Activated T-helper 1 cell treated with Interleukin-2 at 50 U/mL for 16 hours (primary cell): ENCODE results near the gene SH2D4B.
A peak's percentile ranks its signal among the peaks of the same experiment; 100 is the strongest.
"Not testable (repeated sequence)": the region's sequence is repeated elsewhere in the genome, so short reads cannot be mapped to it uniquely, and the experiment has no call there.

Experiments used
- DNase-seq: peaks from one replicate; pipeline ENCODE4 v3.0.0-alpha.2; 2020; ENCODE audit warnings: low read depth

Gene SH2D4B

DNA sequence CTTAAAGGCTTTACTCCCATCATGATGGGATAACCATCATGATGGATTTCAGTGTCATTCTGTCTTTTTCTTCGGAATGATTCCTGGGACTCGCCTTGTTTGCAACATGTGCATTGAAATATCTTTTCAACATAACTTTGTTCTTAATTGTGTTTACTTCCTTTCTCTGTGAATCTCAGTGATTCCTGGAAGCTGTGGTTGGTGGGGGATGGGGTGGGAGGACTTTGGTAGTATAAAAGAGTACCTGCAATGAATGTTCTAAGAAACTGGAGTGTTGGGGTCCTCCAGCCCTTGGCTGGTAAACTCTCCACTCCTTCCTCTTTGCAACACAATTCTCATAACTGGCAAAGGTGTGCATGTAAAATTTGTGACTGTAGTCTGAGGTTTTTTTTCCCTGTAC, 11.5 kb upstream of the SH2D4B start:
- no peak for DNase-seq

DNA sequence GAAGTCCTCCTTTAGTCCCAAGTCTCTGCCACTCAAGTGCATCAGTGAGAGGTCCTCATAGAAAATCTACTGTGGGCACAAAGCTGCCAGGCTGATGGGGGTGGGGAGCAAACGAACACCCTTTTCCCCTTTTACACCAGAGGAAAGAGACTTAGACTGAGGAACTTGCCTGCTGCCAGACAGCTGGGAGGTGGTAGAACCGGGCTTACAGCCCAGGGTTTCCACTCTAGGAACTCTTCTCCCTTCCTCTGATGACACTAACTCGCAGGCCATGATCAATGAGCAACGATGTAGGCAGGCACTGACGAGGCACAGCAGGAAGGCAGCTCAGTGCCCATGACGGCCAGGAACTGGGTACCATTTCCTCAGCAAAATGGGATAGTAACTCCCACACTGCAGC, 11.0 kb upstream of the SH2D4B start:
- no peak for DNase-seq

DNA sequence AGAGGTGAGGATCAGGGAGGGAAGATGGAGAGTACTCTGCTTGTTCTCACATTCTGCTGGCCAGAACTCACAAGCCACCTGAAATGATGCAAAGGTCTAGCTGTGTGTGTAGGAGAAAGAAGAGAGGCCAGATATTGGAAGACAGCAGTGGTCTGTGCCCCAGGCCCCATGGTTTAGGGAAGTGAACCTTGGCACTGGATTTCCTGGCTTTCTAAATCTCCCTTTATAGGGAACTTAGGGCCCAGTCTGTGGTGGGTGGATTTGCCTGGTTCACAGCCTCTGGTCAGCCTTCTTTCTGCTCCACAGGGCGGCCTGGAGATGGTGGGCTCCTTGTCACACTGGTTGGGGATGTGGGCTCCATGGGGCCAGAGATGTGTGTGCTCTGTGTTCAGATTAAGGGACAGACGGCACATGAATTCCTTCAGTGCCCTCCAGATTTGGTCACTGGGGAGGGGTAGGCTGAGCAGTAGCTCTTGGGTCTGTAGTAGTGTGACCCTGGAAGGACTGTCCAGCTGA, 9.5 kb upstream of the SH2D4B start:
- DNase-seq, result no peak

DNA sequence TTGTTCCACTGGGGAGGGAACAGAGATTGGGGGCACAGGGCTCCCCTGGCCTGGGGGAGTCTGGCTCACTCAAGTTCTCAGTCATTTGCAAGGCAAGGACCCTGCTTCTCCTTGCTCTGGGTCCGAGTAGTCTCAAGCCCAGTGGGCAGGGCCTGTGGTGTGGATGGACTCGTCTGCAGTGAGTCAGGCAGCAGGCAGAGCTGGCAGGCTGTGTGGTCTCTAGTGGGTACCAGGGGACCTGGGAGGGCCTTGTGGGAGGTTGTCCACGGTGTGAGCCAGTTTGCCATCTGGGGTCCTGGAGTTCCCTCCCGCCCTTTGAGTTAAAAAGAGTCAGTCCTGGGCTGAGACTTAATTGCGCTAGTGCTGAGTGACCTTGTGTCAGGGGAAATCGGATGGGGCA, 8.8 kb upstream of the SH2D4B start:
- no peak for DNase-seq

DNA sequence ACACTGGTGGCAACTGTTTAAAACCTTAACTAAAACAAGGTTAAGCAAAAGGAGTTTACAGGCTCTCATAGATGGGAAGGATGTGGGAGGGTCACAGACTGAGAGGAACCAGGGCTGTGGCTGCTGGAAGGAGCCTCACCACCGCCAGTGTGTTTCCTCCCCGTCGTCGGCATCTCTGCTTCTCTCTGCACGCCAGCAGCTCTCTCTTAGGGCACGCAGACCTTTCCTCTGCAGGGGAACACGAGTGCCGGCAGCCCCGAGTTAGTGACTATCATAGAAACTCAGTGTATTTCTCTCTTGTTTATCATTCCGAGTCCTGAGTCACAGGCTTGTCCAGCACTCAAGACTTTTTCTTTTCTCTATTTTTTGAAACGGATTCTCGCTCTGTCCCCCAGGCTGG, 8.1 kb upstream of the SH2D4B start:
- peak; percentile 56 for DNase-seq

DNA sequence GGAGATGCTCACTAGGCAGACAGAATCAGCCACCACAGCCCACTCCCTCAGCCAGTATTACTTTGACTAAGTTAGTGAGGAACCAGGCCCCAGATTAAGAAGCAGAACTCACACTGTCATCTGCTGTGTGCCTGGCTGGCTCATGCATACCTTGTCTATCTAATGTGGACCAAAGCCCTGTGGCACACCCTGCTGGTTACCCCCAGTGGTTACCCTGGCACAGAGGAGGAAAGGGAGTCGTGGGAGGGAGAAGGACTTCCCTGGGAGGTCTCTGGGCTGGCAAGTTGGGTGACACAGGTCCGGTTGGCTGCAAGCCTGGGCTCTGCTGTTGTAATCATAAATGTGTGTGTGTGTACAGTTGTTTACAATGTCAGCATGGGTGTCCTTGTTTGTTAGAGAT, 7.5 kb upstream of the SH2D4B start:
- DNase-seq, result peak; percentile 20

DNA sequence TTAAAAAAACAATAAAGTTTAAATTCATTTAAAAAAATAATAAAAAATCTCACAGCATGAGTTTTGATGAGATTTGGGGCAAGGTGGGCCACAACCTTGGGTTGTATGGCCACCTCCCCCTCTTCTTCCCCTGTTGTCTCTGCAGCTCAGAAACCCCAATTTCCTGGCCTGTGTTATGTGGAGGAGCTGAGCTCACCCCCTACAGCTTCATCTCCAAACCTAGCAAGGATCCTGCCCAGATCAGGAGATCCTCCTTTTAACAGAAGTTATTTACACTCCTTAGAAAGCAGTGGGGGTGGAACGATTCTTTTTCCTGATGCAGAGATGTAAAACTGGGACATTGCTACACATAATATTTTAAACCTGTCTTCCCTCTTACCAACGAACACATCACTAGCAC, 6.9 kb upstream of the SH2D4B start:
- DNase-seq, result no peak

DNA sequence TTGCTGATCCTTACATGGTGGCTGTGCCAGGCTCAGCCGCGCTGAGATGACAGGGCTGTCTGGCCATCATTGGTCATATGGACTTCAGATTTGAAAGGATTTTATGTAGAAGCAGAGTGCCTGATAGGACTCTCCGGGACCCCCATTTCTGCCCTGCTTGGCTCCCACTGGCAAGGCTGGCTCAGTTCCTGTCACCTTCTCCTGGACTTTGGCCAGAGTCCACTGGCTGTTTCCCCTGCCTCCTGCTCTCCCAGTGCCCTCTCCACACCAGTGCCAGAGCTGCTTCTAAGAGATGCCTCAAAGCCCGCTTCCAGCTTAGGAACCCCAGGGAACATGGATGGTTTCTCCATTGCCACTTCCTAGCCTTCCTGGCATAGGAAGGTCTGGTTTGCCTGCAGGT, 5.1 kb upstream of the SH2D4B start:
- DNase-seq, result no peak

DNA sequence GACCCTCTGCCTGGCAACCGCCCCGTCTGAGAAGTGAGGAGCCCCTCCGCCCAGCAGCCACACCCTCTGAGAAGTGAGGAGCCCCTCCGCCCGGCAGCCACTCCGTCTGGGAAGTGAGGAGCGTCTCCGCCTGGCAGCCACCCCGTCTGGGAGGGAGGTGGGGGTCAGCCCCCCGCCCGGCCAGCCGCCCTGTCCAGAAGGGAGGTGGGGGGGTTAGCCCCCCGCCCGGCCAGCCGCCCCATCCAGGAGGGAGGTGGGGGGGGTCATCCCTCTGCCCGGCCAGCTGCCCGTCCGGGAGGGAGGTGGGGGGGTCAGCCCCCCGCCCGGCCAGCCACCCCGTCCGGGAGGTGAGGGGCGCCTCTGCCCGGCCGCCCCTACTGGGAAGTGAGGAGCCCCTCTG, 3.6 kb upstream of the SH2D4B start:
- not testable (repeated sequence) for DNase-seq

DNA sequence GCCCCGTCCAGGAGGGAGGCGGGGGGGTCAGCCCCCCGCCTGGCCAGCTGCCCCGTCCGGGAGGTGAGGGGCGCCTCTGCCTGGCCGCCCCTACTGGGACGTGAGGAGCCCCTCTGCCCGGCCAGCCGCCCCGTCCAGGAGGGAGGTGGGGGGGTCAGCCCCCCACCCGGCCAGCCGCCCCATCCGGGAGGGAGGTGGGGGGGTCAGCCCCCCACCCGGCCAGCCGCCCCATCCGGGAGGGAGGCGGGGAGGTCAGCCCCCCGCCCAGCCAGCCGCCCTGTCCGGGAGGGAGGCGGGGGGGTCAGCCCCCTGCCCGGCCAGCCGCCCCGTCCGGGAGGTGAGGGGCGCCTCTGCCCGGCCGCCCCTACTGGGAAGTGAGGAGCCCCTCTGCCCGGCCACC, 3.1 kb upstream of the SH2D4B start:
- DNase-seq, result not testable (repeated sequence)

DNA sequence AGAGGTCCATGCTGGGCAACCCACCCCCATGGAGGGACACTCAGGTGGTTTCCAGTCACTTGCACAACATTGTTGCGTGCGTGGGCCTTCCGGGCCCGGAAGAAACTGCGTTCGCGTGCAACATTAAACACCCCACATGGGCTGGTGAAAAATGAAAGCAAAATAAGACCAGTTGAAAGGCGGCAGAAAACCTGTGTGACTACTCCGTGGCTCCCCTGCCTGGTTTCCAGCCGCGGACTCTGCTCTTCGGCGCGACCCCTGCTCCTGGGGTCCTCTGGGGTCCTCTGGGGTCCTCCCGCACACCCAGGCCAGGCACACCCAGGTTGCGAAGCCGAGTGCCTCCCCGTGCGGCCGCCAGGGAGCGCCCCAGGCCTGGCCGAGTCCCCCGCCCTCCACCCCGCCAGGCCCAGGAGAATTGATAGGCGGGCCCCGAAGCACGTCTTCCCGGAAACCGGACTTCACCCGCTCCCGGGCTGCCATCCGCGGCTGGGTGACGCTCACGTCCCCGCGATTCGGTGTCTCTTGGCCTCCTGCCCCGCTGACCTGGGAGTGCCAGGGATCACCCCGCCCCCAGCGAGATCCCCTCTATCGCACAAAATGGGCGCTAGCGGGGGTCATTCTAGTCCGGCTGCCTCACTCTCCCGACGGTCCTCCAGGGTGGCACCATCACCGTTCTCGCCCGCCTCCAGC, 1.9 kb upstream of the SH2D4B start:
- DNase-seq, result peak; percentile 67

DNA sequence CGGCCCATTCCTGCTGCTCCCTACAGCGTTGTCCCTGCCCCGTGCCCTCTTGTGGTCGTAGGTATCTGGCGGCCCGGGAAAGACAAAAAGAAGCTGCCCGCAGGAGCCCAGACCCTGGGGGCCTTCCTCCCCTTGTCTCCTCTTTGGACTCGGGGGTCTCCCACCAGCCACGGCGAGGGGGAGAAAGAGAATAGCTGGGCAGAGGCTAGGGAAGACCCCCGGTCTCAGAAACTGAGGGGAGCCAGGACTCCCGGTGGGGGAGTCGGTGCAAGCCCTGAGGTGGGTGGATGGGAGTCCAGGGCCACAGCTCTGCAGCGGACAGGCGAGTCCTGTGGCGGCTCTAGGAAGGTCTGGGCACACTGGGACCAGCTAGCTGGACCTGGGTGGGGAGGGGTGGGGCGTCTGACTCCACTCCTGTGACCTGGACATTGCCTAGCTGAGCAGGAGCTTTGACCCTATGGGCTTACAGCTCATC, 1.3 kb upstream of the SH2D4B start:
- no peak for DNase-seq

DNA sequence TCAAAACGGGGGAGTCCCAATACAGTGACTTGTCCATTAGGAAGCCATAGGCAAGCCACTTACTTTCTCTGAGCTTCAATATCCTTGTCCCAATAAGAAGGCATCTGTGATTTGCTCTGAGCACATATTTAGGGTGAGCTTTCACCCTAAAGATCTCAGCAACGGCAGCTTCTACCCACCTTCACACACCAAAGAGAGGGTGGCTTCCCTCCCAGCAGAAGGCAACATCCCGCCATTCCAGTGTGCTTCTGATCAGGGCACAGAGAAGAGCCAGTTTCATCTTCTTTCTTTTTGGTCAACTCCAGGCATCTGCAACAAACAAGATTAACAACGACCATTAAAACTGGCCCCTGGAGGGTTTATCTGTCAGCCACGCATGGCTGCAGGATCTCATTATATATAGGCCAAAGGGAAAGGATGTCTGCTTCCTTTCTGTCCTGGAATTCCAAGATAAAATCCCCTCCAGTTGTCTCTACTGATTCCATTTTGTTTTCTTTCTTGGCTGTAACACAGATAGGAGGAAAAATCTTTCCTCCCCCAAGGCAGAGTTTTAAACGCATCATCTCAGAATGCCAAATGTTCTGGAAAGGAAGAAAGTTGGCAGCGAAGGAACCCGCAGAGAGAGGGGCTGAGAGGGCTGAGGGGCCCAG, 491 bp upstream of the SH2D4B start:
- DNase-seq, result no peak

DNA sequence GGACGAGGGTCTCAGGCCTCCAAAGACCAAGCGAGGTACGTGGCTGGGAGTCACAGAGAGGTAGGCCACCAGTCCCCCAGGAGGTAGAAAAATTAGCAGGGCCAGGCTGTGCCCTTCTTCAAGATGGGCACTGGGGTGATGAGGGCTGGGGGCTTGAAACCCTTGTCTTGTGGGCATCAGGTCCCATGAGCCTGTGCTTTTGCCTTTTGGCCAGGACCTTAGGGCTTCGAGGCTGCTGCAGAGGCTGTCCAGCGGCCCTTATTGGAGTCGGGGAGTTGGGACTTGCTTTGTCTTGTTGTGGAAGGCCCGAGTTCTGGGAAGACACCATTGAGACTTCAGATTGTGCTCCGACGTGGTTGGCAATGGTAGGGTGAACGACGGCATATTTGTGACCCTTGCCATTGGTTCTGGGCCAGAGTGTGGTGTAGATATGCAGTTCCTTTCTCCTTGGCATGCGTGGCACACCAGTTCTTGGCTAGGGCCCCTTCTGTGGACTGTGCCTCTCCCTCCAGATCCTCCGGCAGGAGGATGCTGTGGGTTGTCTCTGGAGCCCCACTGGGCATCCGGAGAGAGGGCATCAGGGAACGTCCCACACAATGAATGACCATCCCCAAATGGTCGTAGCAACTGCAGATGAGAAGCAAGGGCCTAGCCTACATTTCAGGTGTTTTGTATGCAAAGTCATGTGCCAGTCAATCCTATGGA, 931 bp downstream of the SH2D4B start:
- no peak for DNase-seq

DNA sequence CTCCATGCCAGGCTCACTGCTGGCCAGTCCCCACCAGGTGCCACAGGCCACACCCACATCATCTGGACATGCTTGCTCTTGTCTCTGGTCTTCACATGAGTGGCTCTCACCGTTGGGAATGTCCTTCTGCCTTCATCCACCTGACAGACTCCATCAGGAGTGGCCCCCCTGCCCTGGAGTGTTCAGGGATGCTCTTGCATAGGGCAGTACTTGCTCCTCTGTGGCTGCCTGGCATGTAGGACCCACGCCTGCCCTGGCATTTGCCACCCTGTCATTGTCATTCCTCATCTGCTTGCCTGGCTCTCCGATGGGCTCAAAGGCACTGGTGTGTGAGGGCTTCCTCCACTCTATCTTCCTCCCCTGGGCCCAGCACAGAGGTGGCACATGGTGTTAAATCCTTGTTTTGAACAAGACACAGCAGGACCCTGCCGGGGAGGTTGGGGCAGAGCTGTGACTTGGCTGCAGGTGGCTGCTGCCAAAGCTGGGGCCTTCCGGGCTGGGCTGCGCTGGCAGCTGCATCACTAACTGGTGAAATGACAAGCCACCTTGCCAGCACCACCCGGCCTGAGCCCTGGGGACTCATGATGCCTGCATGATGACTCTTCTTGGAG, 1.8 kb downstream of the SH2D4B start:
- no peak for DNase-seq

DNA sequence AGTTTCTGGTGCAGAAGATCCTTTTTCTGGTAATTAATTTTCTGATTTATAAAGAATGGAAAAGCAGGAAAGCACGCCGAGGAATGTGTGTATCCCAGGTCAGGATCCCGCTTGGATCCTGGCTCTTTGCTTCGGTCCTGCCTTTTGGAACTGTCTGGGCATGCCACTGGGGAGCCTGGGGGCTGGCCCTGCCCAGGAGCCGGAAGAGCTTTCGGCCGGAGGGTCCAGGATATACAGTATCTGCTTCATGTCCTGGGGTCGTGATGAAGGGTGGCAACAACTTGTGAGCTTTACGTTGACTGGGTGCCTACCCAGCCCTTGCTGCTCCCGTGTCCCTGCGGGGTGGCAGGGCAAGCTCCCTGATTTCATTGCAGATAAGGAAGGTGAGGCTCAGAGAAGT, 2.4 kb downstream of the SH2D4B start:
- no peak for DNase-seq

DNA sequence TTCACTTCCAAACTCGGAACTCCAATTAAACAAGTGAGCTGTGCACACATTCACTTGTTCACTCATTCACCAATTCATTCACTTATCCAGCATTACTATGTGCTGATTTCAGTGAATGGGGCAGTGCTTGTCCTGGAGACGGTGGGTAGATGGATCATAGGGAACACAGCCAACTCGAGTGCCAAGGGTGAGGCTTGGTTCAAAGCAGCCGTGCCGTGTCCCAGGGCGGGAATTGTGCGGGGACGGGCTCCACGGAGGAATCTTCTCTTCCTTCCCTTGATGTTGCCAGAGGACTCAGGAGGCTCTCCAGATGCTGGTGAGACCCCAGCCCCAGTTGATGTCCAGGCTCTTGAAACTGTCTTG, 2.9 kb downstream of the SH2D4B start:
- DNase-seq, result no peak

DNA sequence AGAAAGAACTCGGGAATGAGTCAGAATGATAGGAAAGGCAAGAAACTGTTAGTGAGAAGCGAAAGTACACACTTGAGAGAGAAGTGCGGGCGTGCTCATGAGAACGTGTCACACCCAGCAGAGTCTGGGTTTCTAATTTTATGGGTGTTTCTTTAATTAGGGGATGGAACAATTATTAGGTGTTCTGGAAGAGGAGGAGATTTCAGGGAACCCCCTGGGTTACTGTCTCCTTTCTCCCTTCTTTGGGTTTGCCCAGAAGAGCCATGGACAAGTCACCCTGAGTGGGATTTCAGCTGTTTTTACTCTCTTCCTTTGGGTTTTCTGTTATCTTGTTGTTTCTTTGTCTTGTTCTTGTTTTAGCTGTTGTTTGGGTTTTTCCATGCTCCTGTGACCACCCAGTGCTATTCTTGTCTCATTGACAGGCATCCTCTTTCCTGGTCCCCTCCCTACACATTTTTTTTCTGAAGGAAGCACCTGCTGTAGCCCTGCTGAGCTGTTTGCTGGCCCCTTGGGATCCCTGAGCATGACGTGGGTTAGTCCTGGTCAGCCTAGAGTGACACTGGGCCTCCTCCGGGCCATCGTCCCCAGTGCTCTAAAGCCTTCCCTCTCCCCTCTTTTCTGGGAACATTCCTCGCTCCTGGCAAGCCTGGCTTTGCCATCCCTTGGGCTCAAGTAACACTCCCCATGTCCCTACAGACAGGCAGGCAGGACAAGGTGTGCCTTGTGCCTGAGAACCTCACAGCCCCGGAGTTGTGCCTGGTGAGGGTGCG, 3.5 kb downstream of the SH2D4B start:
- no peak for DNase-seq

DNA sequence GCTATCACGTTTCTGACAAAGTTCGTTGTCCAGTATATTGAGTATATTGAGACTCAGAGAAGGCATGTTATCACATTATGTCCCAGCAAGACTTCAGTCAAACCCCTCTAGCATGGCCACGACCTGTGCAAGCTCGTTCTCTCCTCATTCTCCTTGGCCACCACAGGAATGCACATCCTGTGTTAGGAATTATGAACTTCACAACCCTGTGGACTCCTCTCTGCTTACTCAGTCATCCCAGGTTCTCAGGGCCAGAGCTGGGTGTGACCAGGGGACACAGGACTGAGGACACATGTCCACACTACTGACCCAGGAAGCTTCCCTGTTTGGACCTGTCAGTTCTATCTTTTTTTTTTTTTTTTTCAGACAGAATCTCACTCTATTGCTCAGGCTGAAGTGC, 4.4 kb downstream of the SH2D4B start:
- DNase-seq, result no peak

DNA sequence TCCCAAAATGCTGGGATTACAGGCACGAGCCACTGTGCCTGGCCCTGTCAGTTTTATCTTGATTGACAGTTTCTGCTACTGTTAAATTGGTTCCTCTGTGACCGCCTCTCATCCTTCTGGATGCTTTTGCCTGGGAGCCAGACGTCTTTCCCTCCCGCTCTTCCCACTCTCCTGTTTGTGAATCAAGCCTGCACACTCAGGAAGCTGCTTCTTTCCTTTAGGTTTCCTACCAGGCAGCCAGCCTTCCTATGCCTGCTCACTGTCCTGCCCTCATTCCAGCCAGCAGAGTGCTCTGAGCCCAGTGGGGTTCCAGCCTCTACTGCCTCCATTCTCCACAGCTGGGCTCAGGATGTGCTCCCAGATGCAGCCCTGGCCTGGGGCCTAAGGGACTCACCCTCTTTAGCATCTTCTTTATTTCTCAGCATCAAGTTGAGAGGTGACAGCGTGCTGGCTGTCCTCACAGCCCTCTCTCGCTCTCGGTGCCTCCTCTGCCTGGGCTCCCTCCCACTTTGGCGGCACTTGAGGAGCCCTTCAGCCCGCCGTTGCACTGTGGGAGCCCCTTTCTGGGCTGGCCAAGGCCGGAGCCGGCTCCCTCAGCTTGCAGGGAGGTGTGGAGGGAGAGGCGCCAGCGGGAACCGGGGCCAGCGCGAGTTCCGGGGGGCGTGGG, 5.1 kb downstream of the SH2D4B start:
- DNase-seq, result no peak

DNA sequence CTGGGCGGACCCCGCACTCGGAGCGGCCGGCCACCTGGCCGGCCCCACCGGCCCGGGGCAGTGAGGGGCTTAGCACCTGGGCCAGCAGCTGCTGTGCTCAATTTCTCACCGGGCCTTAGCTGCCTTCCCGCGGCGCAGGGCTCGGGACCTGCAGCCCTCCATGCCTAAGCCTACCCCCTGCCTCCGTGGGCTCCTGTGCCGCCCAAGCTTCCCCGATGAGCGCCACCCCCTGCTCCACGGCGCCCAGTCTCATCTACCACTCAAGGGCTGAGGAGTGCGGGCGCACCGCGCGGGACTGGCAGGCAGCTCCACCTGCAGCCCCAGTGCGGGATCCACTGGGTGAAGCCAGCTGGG, 5.6 kb downstream of the SH2D4B start:
- not testable (repeated sequence) for DNase-seq
